ENCODE results near the gene RLN2. TPM values are rescaled to one million over a fixed set of nuclear protein-coding genes. Genes with fewer than 3 reads are reported as not detected.

Gene RLN2
- total RNA-seq, 4 donors from 2014 or later: not detected

GRCh38 chr9:5305741-5306140 is 1.2 kb upstream of the RLN2 start:
- H3K27me3 ChIP-seq: peaks cover 3% of the 10 kb centered on the region
- WGBS: 81% methylated on average over 2 of the region's 2 CpGs

GRCh38 chr9:5301544-5301943 is 3.0 kb downstream of the RLN2 start:
- DNase-seq (ENCODE audit: low spot score in 2 of 2): no peak
- Histone ChIP-seq H3K27me3 (no peaks in the 10 kb centered on the region), H3K4me1 (peaks cover 3% of the 10 kb centered on the region), H3K4me3 (no peak overlapping the region), H3K9me3 (no peaks in the 10 kb centered on the region), H3K27ac (no peak overlapping the region), H3K36me3 (no peaks in the 10 kb centered on the region)
- 65% methylated on average over 4 of the region's 4 CpGs for WGBS
- no peak for TF ChIP-seq POLR2AphosphoS5 (IDR thresholded peaks at IDR 0.05)
- TF ChIP-seq CTCF (IDR thresholded peaks at IDR 0.05): no peak
- no peak for TF ChIP-seq EP300 (IDR thresholded peaks at IDR 0.05)

More at GRCh38 chr9:5305741-5306140, 1.2 kb upstream of the RLN2 start:
- no peaks in the 10 kb centered on the region for H3K9me3 ChIP-seq
- H3K27ac ChIP-seq: no peak overlapping the region
- H3K4me3 ChIP-seq: no peak overlapping the region
- no peak for DNase-seq (ENCODE audit: low spot score in 2 of 2)
- no peak for TF ChIP-seq POLR2AphosphoS5 (IDR thresholded peaks at IDR 0.05)
- TF ChIP-seq CTCF (IDR thresholded peaks at IDR 0.05): no peak
- no peak for TF ChIP-seq POLR2A (IDR thresholded peaks at IDR 0.05)
- TF ChIP-seq EP300 (IDR thresholded peaks at IDR 0.05): no peak
- no peaks in the 10 kb centered on the region for H3K36me3 ChIP-seq
- peaks cover 3% of the 10 kb centered on the region for H3K4me1 ChIP-seq

GRCh38 chr9:5292141-5292540 is 12.4 kb downstream of the RLN2 start:
- TF ChIP-seq POLR2A (IDR thresholded peaks at IDR 0.05): no peak
- TF ChIP-seq POLR2AphosphoS5 (IDR thresholded peaks at IDR 0.05): no peak
- no peak for TF ChIP-seq CTCF (IDR thresholded peaks at IDR 0.05)
- TF ChIP-seq EP300 (IDR thresholded peaks at IDR 0.05): no peak
- Histone ChIP-seq H3K4me1 (no peaks in the 10 kb centered on the region), H3K27ac (no peak overlapping the region), H3K36me3 (no peaks in the 10 kb centered on the region), H3K4me3 (no peak overlapping the region), H3K9me3 (no peaks in the 10 kb centered on the region), H3K27me3 (peaks cover 4% of the 10 kb centered on the region)
- no peak for DNase-seq (ENCODE audit: low spot score in 2 of 2)
- 81% methylated on average over 1 of the region's 1 CpG for WGBS

- 0% methylated on average over 1 of the region's 1 CpG for WGBS
- no peaks in the 10 kb centered on the region for H3K9me3 ChIP-seq
- no peak for DNase-seq (ENCODE audit: low spot score in 2 of 2)
- H3K36me3 ChIP-seq: no peaks in the 10 kb centered on the region
- H3K4me1 ChIP-seq: no peaks in the 10 kb centered on the region
- peaks cover 4% of the 10 kb centered on the region for H3K27me3 ChIP-seq
- no peak overlapping the region for H3K27ac ChIP-seq
- TF ChIP-seq POLR2AphosphoS5 (IDR thresholded peaks at IDR 0.05) (no peak), CTCF (IDR thresholded peaks at IDR 0.05) (no peak), POLR2A (IDR thresholded peaks at IDR 0.05) (no peak), EP300 (IDR thresholded peaks at IDR 0.05) (no peak)
- H3K4me3 ChIP-seq: no peak overlapping the region
These were observed 15.9 kb downstream of the RLN2 start for GRCh38 chr9:5288591-5288990.

- H3K27me3 ChIP-seq: no peaks in the 10 kb centered on the region
- DNase-seq (ENCODE audit: low spot score in 2 of 2): no peak
- TF ChIP-seq POLR2A (IDR thresholded peaks at IDR 0.05) (no peak), EP300 (IDR thresholded peaks at IDR 0.05) (no peak), CTCF (IDR thresholded peaks at IDR 0.05) (no peak)
These were observed 18.3 kb downstream of the RLN2 start for GRCh38 chr9:5286262-5286661.

More at GRCh38 chr9:5286262-5286661, 18.3 kb downstream of the RLN2 start:
- Histone ChIP-seq H3K36me3 (no peaks in the 10 kb centered on the region), H3K4me3 (no peak overlapping the region), H3K9me3 (no peaks in the 10 kb centered on the region), H3K27ac (no peak overlapping the region), H3K4me1 (no peaks in the 10 kb centered on the region)

Data from suprapubic skin (tissue), 4 donors.